PC-9 (cell line): ENCODE data around the gene NFKBIE. TPM values are rescaled to one million over a fixed set of nuclear protein-coding genes. Genes with fewer than 3 reads are reported as not detected.
A peak's percentile ranks its signal among the peaks of the same experiment; 100 is the strongest.

ENCODE experiments used
- BruUV-seq: library from RNA; stranded (reverse); fragments of 400-500 nt; replicated peaks from 2 replicates; lab custom pipeline; 2021; lab: Mats Ljungman, UMichigan
- CTCF ChIA-PET: fragments of 300-600 bp; sonication (Branson Sonifier 250); formaldehyde crosslinking; loops from one replicate; lab custom pipeline; 2022; ENCODE audit warnings: antibody characterized with exemption; lab: Charles Lee
- POLR2A ChIA-PET: fragments of 300-600 bp; sonication (Branson Sonifier 250); formaldehyde crosslinking; loops from one replicate; lab custom pipeline; 2022; ENCODE audit warnings: antibody characterized with exemption; ENCODE audit not compliant: unreplicated experiment; lab: Charles Lee
- DNase-seq, 2 experiments: peaks; one replicate each; pipeline versions ENCODE4 v3.0.0 to v3.0.0-alpha.2; 2015 to 2022; ENCODE audit warnings: mixed read lengths in 1 of 2
- H2AFZ ChIP-seq: fragments of 200-600 bp; sonication (generic); 2 replicates; pipeline ENCODE4 v1.8.1; 2017; ENCODE audit warnings: antibody characterized with exemption
- H3F3A ChIP-seq: fragments of 200-600 bp; sonication (generic); 2 replicates; pipeline ENCODE4 v1.8.1; 2017; ENCODE audit warnings: antibody characterized with exemption, mild to moderate bottlenecking, low read depth; ENCODE audit not compliant: insufficient read depth
- H3K27ac ChIP-seq: fragments of 200-600 bp; sonication (generic); 2 replicates; pipeline ENCODE4 v1.6.1; 2016; ENCODE audit warnings: mixed run types
- H3K27me3 ChIP-seq: fragments of 200-600 bp; sonication (generic); 2 replicates; pipeline ENCODE4 v1.6.1; 2016; ENCODE audit warnings: low read depth, mixed run types; ENCODE audit not compliant: insufficient read depth
- H3K36me3 ChIP-seq: fragments of 200-600 bp; sonication (generic); 2 replicates; pipeline ENCODE4 v1.6.1; 2016; ENCODE audit warnings: low read depth, mixed run types
- H3K4me1 ChIP-seq: fragments of 200-600 bp; sonication (generic); replicated peaks from 2 replicates; pipeline ENCODE4 v1.6.1; 2016; ENCODE audit warnings: mixed run types; ENCODE audit not compliant: insufficient read depth
- H3K4me2 ChIP-seq: fragments of 200-600 bp; sonication (generic); 2 replicates; pipeline ENCODE4 v1.6.1; 2017; ENCODE audit warnings: mixed run types
- H3K4me3 ChIP-seq: fragments of 200-600 bp; sonication (generic); 2 replicates; pipeline ENCODE4 v1.6.1; 2016; ENCODE audit warnings: mixed run types
- H3K79me2 ChIP-seq: fragments of 200-600 bp; sonication (generic); 2 replicates; pipeline ENCODE4 v1.6.1; 2017; ENCODE audit warnings: low read depth, mixed run types
- H3K9me2 ChIP-seq: fragments of 200-600 bp; sonication (generic); 2 replicates; pipeline ENCODE4 v1.8.1; 2017; ENCODE audit warnings: mild to moderate bottlenecking; ENCODE audit not compliant: insufficient read depth
- H3K9me3 ChIP-seq: fragments of 200-600 bp; sonication (generic); 2 replicates; pipeline ENCODE4 v1.8.1; 2016; ENCODE audit warnings: low read depth; ENCODE audit not compliant: insufficient read depth
- H4K20me1 ChIP-seq: fragments of 200-600 bp; sonication (generic); 2 replicates; pipeline ENCODE4 v1.8.1; 2017; ENCODE audit not compliant: insufficient read depth
- CTCF ChIP-seq: fragments of 200-600 bp; sonication (generic); conservative IDR thresholded peaks from 2 replicates; pipeline ENCODE4 v1.6.1; 2017; ENCODE audit warnings: mixed run types, antibody characterized with exemption, mild to moderate bottlenecking, moderate library complexity
- EZH2 ChIP-seq: fragments of 200-600 bp; sonication (generic); IDR thresholded peaks from 2 replicates; pipeline ENCODE4 v1.8.0; 2017; ENCODE audit warnings: antibody characterized with exemption, low read depth
- intact Hi-C: fragments of 100-400 bp; cut with micrococcal nuclease; formaldehyde crosslinking; loops from one replicate; pipeline ENCODE4 v1.10.0; 2022; ENCODE audit not compliant: unreplicated experiment
- total RNA-seq: library from RNA; stranded (reverse); gene quantifications from 2 replicates; pipeline ENCODE4 v1.2.3, GENCODE V29; 2021

NFKBIE gene
- total RNA-seq, 1 experiment from 2014 or later: 7.6 TPM

- H4K20me1 ChIP-seq: peaks cover 82% of the 10 kb centered on the region
- DNase-seq: peak; percentile 42 to 52
- TF ChIP-seq EZH2 (no peak), CTCF (peak; percentile 69)
- POLR2A ChIA-PET: no interaction called here
- no peak overlapping the region for H3K4me2 ChIP-seq
- H3K4me1 ChIP-seq: peaks cover 50% of the 10 kb centered on the region
- CTCF ChIA-PET: interaction anchor here (0.6 kb wide), 2 partner anchors 51 to 157 kb away, joined by 3 to 4 read pairs; no protein-coding TSS in a partner anchor
- H3K79me2 ChIP-seq: peaks cover 75% of the 10 kb centered on the region
- no peaks in the 10 kb centered on the region for H3K9me3 ChIP-seq
- no peaks in the 10 kb centered on the region for H3K27me3 ChIP-seq
- no peaks in the 10 kb centered on the region for H3K9me2 ChIP-seq
- H3K27ac ChIP-seq: no peak overlapping the region
- H2AFZ ChIP-seq: no peak overlapping the region
- peaks cover 59% of the 10 kb centered on the region for H3K36me3 ChIP-seq
- intact Hi-C loops: loop anchor here (1.0 kb wide), 1 partner anchor 33 kb away; no protein-coding TSS in a partner anchor
- peaks cover 91% of the 10 kb centered on the region for H3F3A ChIP-seq
- no peak overlapping the region for H3K4me3 ChIP-seq
- BruUV-seq: no TSS peak
Measured at GRCh38 chr6:44253307-44254101, 11.8 kb downstream of the NFKBIE start.

GRCh38 chr6:44251576-44252524 is 13.5 kb downstream of the NFKBIE start:
- H2AFZ ChIP-seq: no peak overlapping the region
- H3K27ac ChIP-seq: peak overlapping the region; percentile 37
- peaks cover 96% of the 10 kb centered on the region for H4K20me1 ChIP-seq
- H3K79me2 ChIP-seq: peaks cover 89% of the 10 kb centered on the region
- peaks cover 93% of the 10 kb centered on the region for H3F3A ChIP-seq
- H3K9me3 ChIP-seq: no peaks in the 10 kb centered on the region
- H3K4me2 ChIP-seq: peak overlapping the region; percentile 97
- H3K4me3 ChIP-seq: no peak overlapping the region
- BruUV-seq: no TSS peak
- intact Hi-C loops: no loop called here
- peaks cover 69% of the 10 kb centered on the region for H3K36me3 ChIP-seq
- no peak for TF ChIP-seq EZH2
- TF ChIP-seq CTCF: no peak
- ChIA-PET CTCF (no interaction called here), POLR2A (interaction anchor here (0.8 kb wide), 1 partner anchor 247 kb away, joined by 14 read pairs; no protein-coding TSS in a partner anchor)
- H3K27me3 ChIP-seq: no peaks in the 10 kb centered on the region
- peak in 1 of 2 experiments; percentile 31 for DNase-seq
- H3K4me1 ChIP-seq: peaks cover 53% of the 10 kb centered on the region
- no peaks in the 10 kb centered on the region for H3K9me2 ChIP-seq

GRCh38 chr6:44250718-44251123 is 14.6 kb downstream of the NFKBIE start:
- intact Hi-C loops: no loop called here
- peaks cover 47% of the 10 kb centered on the region for H3K4me1 ChIP-seq
- peaks cover 87% of the 10 kb centered on the region for H4K20me1 ChIP-seq
- H3K9me2 ChIP-seq: no peaks in the 10 kb centered on the region
- ChIA-PET CTCF (no interaction called here), POLR2A (no interaction called here)
- no TSS peak for BruUV-seq
- H3F3A ChIP-seq: peaks cover 86% of the 10 kb centered on the region
- H3K27me3 ChIP-seq: no peaks in the 10 kb centered on the region
- TF ChIP-seq CTCF (no peak), EZH2 (no peak)
- H3K36me3 ChIP-seq: peaks cover 69% of the 10 kb centered on the region
- DNase-seq: peak in 1 of 2 experiments; percentile 28
- H3K79me2 ChIP-seq: peaks cover 77% of the 10 kb centered on the region
- H3K4me3 ChIP-seq: no peak overlapping the region; the same call in 1 of the 2 replicates
- no peaks in the 10 kb centered on the region for H3K9me3 ChIP-seq
- H2AFZ ChIP-seq: no peak overlapping the region
- H3K4me2 ChIP-seq: peak overlapping the region; percentile 97; the same call in 1 of the 2 replicates
- peak overlapping the region; percentile 37 for H3K27ac ChIP-seq
